NT2/D1 (cell line): ENCODE results near the gene KIAA1217.

Source experiments
- SUZ12 ChIP-seq: IDR thresholded peaks from 2 replicates; pipeline ENCODE4 v1.6.1; 2011; ENCODE audit not compliant: insufficient read length, insufficient read depth; ENCODE audit errors: extremely low read depth
- ZNF274 ChIP-seq: IDR thresholded peaks from 2 replicates; pipeline ENCODE4 v1.6.1; 2011; ENCODE audit warnings: mild to moderate bottlenecking, low read depth, low read length

DNA sequence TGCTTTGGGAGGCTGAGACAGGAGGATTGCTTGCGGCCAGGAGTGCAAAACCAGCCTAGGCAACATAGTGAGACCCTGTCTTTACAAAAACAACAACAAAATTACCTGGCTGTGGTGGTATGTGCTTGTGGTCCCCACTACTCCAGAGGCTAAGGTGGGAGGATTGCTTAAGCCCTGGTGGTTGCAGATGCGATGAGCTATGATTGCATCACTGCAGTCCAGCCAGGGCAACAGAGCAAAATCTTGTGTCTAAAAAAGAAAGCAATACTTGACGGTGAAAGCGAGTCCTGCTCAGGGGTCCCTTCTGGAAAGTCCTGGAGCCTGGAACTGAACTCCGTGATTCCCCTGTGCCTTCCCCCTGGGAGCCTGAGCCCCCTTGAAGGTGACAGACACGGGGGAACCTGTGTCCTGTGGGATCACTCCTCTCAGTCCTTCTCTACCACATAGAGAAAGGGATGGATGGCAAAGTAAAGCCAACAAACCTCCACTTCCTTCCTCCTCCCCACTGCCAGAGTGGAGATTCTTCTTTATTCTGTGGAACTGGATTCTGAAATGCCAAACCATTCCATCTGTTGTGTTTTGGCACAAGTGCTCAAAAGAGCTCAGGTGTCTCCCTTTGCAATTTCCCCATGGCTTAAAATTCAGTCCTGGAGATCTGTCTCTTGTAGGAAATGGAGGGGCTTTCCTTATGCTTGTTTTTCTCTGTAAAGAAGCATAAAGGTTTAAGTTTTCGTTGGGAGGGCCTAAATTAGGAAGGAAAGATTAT, 50.6 kb downstream of the KIAA1217 start:
- TF ChIP-seq ZNF274 (no peak), SUZ12 (no peak)
